RWPE2 (cell line): ENCODE data around the gene CLCN6.

Experiments
- ATAC-seq: fragments of 200-7000 bp; cut with Tn5 transposase; 3 replicates; pipeline ENCODE4 v1.9.1; 2021; ENCODE audit warnings: low read depth
- DNase-seq: peaks from one replicate; pipeline ENCODE4 v3.0.0-alpha.2; 2020; ENCODE audit warnings: low spot score
- H3K27ac ChIP-seq: fragments of 450-650 bp; 2 replicates; pipeline ENCODE4 v1.5.1; 2017; ENCODE audit warnings: mild to moderate bottlenecking; ENCODE audit not compliant: poor library complexity, severe bottlenecking
- H3K27me3 ChIP-seq: fragments of 250-450 bp; sonication (Bioruptor Pico); 2 replicates; pipeline ENCODE4 v1.5.1; 2021; ENCODE audit warnings: mild to moderate bottlenecking, moderate library complexity; ENCODE audit not compliant: insufficient read depth, poor library complexity, severe bottlenecking
- H3K36me3 ChIP-seq: fragments of 250-450 bp; sonication (Bioruptor Pico); 2 replicates; pipeline ENCODE4 v1.5.1; 2020; ENCODE audit warnings: low read depth, mild to moderate bottlenecking, moderate library complexity
- H3K4me1 ChIP-seq: fragments of 250-450 bp; sonication (Bioruptor Pico); 2 replicates; pipeline ENCODE4 v1.5.1; 2021; ENCODE audit warnings: mild to moderate bottlenecking, moderate library complexity; ENCODE audit not compliant: insufficient read depth, poor library complexity, severe bottlenecking
- H3K4me3 ChIP-seq: fragments of 250-450 bp; sonication (Bioruptor Pico); 2 replicates; pipeline ENCODE4 v1.5.1; 2021; ENCODE audit warnings: mild to moderate bottlenecking, moderate library complexity; ENCODE audit not compliant: severe bottlenecking
- H3K9me3 ChIP-seq: fragments of 250-450 bp; sonication (Bioruptor Pico); 2 replicates; pipeline ENCODE4 v1.5.1; 2021; ENCODE audit warnings: mild to moderate bottlenecking, moderate library complexity; ENCODE audit not compliant: severe bottlenecking
- TF ChIP-seq, protein P1 (sequence below): fragments of 450-650 bp; IDR thresholded peaks from one replicate; pipeline ENCODE4 v1.5.1; 2017; ENCODE audit warnings: mild to moderate bottlenecking, moderate library complexity; ENCODE audit not compliant: poor library complexity, severe bottlenecking

Gene CLCN6

DNA sequence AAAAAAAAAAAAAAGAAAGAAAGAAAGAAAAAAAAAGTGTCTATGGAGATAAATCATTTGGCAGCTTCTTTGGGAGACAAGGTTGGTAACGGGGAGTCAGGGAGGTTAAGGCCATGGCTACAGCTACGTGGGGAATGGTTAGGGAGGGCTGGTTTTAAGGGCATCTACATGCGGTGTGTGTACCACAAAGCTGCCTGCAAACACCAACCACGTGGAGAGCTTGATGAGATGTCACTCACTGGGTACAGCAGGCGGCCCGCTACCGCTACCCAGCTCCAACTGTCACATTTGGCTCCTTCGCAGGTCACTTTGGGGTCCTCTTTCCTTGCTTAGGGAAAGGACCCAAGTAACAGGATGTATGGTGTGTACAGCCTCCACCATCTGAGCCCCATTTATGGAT is 48.5 kb downstream of the CLCN6 start:
- TF ChIP-seq, protein P1, sequence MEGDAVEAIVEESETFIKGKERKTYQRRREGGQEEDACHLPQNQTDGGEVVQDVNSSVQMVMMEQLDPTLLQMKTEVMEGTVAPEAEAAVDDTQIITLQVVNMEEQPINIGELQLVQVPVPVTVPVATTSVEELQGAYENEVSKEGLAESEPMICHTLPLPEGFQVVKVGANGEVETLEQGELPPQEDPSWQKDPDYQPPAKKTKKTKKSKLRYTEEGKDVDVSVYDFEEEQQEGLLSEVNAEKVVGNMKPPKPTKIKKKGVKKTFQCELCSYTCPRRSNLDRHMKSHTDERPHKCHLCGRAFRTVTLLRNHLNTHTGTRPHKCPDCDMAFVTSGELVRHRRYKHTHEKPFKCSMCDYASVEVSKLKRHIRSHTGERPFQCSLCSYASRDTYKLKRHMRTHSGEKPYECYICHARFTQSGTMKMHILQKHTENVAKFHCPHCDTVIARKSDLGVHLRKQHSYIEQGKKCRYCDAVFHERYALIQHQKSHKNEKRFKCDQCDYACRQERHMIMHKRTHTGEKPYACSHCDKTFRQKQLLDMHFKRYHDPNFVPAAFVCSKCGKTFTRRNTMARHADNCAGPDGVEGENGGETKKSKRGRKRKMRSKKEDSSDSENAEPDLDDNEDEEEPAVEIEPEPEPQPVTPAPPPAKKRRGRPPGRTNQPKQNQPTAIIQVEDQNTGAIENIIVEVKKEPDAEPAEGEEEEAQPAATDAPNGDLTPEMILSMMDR: no peak
- H3K4me1 ChIP-seq: no peaks in the 10 kb centered on the region

DNA sequence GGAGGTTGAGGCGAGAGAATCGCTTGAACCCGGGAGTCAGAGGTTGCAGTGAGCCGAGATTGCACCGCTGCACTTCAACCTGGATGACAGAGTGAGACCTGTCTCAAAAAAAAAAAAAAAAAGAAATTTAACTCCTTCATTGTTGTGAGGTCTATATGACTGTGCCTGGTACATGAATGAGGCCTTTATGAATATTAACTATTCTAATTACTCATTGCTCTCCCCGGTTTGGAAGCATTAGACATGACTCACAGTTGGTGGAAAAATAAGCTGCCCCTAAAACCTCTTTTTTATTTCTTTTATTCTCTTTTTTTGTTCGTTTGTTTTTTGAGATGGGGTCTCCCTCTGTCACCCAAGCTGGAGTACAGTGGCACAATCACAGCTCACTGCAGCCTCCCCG is 49.4 kb downstream of the CLCN6 start:
- H3K4me1 ChIP-seq: no peaks in the 10 kb centered on the region
- H3K27ac ChIP-seq: no peak overlapping the region
- no peaks in the 10 kb centered on the region for H3K36me3 ChIP-seq
- no peak for ATAC-seq
- no peaks in the 10 kb centered on the region for H3K9me3 ChIP-seq
- TF ChIP-seq, protein P1: no peak
- DNase-seq: no peak
- H3K4me3 ChIP-seq: no peak overlapping the region
- H3K27me3 ChIP-seq: peaks cover 43% of the 10 kb centered on the region

More for the DNA sequence above, 48.5 kb downstream of the CLCN6 start:
- Histone ChIP-seq H3K27ac (no peak overlapping the region), H3K36me3 (no peaks in the 10 kb centered on the region), H3K27me3 (peaks cover 34% of the 10 kb centered on the region), H3K4me3 (no peak overlapping the region), H3K9me3 (no peaks in the 10 kb centered on the region)
- DNase-seq (no peak), ATAC-seq (no peak)

DNA sequence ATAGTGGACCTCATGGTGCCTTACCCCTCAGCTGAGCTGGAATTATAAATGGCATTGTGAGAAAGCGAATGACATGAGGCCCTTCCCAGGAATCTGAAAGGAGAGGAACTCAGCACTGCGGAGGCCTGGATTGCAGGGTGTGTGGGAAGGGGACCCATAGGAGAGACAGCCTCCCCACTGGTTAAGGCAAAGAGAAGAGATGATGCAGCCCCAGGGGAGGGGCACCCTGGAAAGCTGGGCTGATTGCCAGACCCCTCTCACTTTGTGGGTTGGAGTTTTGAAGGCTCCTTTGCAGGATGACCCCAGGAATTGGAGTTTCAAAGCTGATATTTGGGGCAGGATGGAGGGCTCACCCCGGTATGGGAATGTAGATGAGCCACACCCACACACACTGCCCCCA is 50.7 kb downstream of the CLCN6 start:
- H3K27me3 ChIP-seq: peaks cover 46% of the 10 kb centered on the region
- no peaks in the 10 kb centered on the region for H3K36me3 ChIP-seq
- ATAC-seq (no peak), DNase-seq (no peak)
- H3K4me3 ChIP-seq: no peak overlapping the region
- TF ChIP-seq, protein P1: no peak
- H3K27ac ChIP-seq: no peak overlapping the region
- no peaks in the 10 kb centered on the region for H3K4me1 ChIP-seq
- no peaks in the 10 kb centered on the region for H3K9me3 ChIP-seq

DNA sequence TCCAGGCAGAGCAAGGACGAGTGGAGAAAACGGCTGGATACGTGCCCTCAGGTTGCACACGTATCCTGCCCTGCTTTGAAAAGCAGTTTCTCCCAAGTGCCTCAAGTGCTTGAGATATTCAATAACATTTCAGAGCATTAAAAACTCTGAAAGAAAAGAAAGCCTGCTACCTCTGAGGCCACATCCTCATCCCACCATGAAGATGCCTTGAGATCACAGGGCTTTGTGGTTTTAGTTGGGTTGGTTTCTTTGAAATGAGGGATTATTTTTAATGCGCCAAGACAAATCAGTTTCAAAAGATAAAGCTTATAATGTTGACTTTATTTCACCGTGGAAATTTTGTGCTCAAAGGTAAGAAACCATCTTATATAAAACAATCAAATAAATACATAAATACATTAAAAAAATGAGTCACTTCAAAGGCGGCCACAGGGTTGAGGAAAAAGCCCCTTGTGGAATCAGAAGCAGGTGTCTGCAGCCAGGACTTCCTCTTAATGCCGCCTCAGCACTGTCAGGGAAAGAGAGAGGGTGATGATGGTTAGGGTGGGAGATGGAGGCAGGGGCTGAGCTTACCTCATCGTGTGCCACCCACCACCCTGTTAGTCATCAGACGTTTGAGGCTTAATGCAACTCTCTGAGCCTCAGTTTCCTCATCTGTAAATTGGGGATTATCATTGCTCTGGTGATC is 51.3 kb downstream of the CLCN6 start:
- H3K4me1 ChIP-seq: no peaks in the 10 kb centered on the region
- TF ChIP-seq, protein P1: no peak
- no peaks in the 10 kb centered on the region for H3K36me3 ChIP-seq
- DNase-seq (no peak), ATAC-seq (no peak)
- no peak overlapping the region for H3K4me3 ChIP-seq
- H3K27ac ChIP-seq: no peak overlapping the region
- no peaks in the 10 kb centered on the region for H3K9me3 ChIP-seq
- peaks cover 46% of the 10 kb centered on the region for H3K27me3 ChIP-seq

DNA sequence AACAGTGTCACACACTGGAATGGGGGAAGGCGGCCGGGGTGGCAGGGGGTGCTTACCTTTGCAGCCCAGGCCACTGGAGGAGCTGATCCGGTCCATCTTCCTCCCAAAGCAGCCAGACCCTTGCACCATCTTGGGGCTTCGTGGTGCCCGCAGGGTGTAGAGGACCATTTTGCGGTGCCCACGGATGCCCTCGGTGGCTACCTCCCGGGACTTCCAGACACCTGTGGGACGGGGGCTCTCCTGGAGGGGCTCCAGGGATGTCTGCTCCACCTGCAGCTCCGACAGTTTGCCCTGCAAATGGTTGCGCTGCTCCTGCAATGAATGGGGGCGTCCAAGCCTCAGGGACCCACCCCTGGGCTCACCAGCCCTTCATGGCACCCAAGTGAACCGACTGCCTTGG is 52.2 kb downstream of the CLCN6 start:
- H3K27me3 ChIP-seq: peaks cover 46% of the 10 kb centered on the region
- no peaks in the 10 kb centered on the region for H3K36me3 ChIP-seq
- H3K4me3 ChIP-seq: no peak overlapping the region
- ATAC-seq: no peak
- TF ChIP-seq, protein P1: no peak
- no peak overlapping the region for H3K27ac ChIP-seq
- DNase-seq: no peak
- no peaks in the 10 kb centered on the region for H3K4me1 ChIP-seq
- no peaks in the 10 kb centered on the region for H3K9me3 ChIP-seq
